H1 (cell line): ENCODE measurements around the gene AKAP12.

Experiments used
- BRCA1 ChIP-seq: IDR thresholded peaks from 2 replicates; pipeline ENCODE4 v1.6.1; 2012; ENCODE audit warnings: low read depth, low read length, improper control_type of control experiment
- CHD2 ChIP-seq: IDR thresholded peaks from 2 replicates; pipeline ENCODE4 v1.6.1; 2012; ENCODE audit warnings: low read length, improper control_type of control experiment
- EZH2 ChIP-seq: fragments of 200-600 bp; sonication (generic); IDR thresholded peaks from 2 replicates; pipeline ENCODE4 v1.7.1; 2012; ENCODE audit warnings: low read depth, mild to moderate bottlenecking, moderate library complexity, low read length, inconsistent platforms; ENCODE audit not compliant: severe bottlenecking
- MAFK ChIP-seq: IDR thresholded peaks from 2 replicates; pipeline ENCODE4 v1.6.1; 2012; ENCODE audit warnings: low read depth, mild to moderate bottlenecking, improper control_type of control experiment, low read length
- RXRA ChIP-seq: IDR thresholded peaks from 2 replicates; pipeline ENCODE4 v1.6.1; 2011; ENCODE audit warnings: low read depth, mild to moderate bottlenecking, low read length, moderate library complexity; ENCODE audit not compliant: insufficient read depth
- TF ChIP-seq, protein P1 (sequence below), 3 experiments: IDR thresholded peaks; 1 replicate in 2 of 3; 2 replicates in 1 of 3; pipeline versions ENCODE4 v1.5.1 to v1.6.1; 2011; ENCODE audit warnings: low read length in 3 of 3, mild to moderate bottlenecking in 3 of 3, inconsistent platforms in 2 of 3, low read depth in 1 of 3, moderate library complexity in 1 of 3; ENCODE audit not compliant: insufficient read depth in 1 of 3; ENCODE audit errors: control extremely low read depth in 1 of 3

DNA sequence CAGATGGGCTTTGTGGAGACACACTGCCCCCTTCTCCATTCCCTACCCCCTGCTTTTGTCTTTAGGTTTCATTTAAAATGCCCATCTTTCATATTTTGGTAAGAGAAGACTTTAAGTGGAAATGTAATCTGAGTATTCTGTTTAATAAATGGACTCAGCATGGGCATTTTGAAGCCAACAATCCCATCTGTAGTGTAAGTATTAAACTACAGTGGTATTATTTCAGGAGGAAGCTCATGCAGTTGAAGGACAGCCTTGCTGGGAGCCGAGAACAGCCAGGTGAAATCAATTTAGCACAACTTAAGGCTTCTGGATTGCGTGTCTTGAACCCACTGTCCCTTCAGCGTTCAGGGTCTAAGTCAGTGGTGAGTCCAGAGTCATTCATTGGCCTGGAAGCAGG, 63.5 kb downstream of the AKAP12 start:
- TF ChIP-seq BRCA1 (no peak), MAFK (no peak), RXRA (no peak), CHD2 (no peak), EZH2 (no peak)
- TF ChIP-seq, protein P1, sequence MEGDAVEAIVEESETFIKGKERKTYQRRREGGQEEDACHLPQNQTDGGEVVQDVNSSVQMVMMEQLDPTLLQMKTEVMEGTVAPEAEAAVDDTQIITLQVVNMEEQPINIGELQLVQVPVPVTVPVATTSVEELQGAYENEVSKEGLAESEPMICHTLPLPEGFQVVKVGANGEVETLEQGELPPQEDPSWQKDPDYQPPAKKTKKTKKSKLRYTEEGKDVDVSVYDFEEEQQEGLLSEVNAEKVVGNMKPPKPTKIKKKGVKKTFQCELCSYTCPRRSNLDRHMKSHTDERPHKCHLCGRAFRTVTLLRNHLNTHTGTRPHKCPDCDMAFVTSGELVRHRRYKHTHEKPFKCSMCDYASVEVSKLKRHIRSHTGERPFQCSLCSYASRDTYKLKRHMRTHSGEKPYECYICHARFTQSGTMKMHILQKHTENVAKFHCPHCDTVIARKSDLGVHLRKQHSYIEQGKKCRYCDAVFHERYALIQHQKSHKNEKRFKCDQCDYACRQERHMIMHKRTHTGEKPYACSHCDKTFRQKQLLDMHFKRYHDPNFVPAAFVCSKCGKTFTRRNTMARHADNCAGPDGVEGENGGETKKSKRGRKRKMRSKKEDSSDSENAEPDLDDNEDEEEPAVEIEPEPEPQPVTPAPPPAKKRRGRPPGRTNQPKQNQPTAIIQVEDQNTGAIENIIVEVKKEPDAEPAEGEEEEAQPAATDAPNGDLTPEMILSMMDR (IDR thresholded peaks at IDR 0.05; ENCODE audit: control extremely low read depth in 1 of 3, insufficient read depth in 1 of 3, low read depth in 1 of 3, low read length in 3 of 3) = no peak
